Measurements from ENCODE around the gene HAP1.

- no peak for TF ChIP-seq EZH2 (IDR thresholded peaks at IDR 0.05; ENCODE audit: insufficient read depth, poor library complexity, severe bottlenecking)
- no peak for TF ChIP-seq EZH2phosphoT487 (IDR thresholded peaks at IDR 0.05; ENCODE audit: insufficient read depth, low read depth)
Observed at GRCh38 chr17:41738077-41738800, 3.8 kb upstream of the HAP1 start.
